ENCODE measurements around the gene RYR2. TPM values are rescaled to one million over a fixed set of nuclear protein-coding genes. Genes with fewer than 3 reads are reported as not detected.

RYR2 gene
- total RNA-seq, 1 experiment from 2014 or later = 2.8 TPM

DNA sequence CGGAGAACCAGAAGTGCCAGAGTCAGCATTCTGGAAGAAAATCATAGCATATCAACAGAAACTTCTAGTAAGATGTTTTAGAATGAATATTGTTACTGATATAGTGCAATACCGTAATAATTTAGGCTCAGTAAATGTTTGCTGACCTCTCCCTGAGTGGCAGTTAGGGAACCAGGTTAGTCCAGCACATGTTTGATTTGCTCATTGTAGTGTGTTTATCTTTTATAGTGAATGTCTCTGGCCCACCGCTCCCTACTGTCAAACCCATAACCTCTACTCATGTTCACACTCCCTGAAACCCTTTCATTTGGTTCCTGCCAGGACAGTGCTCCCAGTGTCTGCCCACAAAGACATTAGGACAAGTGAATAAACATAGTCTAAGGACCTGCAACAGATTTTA, 746.1 kb downstream of the RYR2 start:
- Histone ChIP-seq H3K4me1 (ENCODE audit: insufficient read depth, low read length, poor library complexity, severe bottlenecking) (no peaks in the 10 kb centered on the region), H3K27ac (ENCODE audit: low read depth, low read length, poor library complexity, severe bottlenecking) (no peak overlapping the region), H3K4me3 (ENCODE audit: low read depth, low read length, poor library complexity, severe bottlenecking) (no peak overlapping the region), H3K27me3 (replicated peaks; ENCODE audit: insufficient read depth, low read depth, low read length, poor library complexity) (no peaks in the 10 kb centered on the region), H3K36me3 (ENCODE audit: insufficient read depth, low read length, poor library complexity, severe bottlenecking) (no peaks in the 10 kb centered on the region), H3K9me3 (ENCODE audit: low read depth, low read length, poor library complexity, severe bottlenecking) (no peaks in the 10 kb centered on the region)
- TF ChIP-seq, protein P1, sequence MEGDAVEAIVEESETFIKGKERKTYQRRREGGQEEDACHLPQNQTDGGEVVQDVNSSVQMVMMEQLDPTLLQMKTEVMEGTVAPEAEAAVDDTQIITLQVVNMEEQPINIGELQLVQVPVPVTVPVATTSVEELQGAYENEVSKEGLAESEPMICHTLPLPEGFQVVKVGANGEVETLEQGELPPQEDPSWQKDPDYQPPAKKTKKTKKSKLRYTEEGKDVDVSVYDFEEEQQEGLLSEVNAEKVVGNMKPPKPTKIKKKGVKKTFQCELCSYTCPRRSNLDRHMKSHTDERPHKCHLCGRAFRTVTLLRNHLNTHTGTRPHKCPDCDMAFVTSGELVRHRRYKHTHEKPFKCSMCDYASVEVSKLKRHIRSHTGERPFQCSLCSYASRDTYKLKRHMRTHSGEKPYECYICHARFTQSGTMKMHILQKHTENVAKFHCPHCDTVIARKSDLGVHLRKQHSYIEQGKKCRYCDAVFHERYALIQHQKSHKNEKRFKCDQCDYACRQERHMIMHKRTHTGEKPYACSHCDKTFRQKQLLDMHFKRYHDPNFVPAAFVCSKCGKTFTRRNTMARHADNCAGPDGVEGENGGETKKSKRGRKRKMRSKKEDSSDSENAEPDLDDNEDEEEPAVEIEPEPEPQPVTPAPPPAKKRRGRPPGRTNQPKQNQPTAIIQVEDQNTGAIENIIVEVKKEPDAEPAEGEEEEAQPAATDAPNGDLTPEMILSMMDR (conservative IDR thresholded peaks at IDR 0.05; ENCODE audit: low read depth, low read length) = no peak
- TF ChIP-seq EZH2 (IDR thresholded peaks at IDR 0.05; ENCODE audit: borderline replicate concordance, low read depth, low read length, poor library complexity, severe bottlenecking) = no peak
- ChIA-PET POLR2A (ENCODE audit: low non-redundant PET) (no interaction called here), CTCF (no interaction called here)
- BruUV-seq (replicated peaks) = no TSS peak
- no peak for DNase-seq (ENCODE audit: low spot score)
- intact Hi-C loops (cut with micrococcal nuclease; ENCODE audit: unreplicated experiment) = no loop called here

DNA sequence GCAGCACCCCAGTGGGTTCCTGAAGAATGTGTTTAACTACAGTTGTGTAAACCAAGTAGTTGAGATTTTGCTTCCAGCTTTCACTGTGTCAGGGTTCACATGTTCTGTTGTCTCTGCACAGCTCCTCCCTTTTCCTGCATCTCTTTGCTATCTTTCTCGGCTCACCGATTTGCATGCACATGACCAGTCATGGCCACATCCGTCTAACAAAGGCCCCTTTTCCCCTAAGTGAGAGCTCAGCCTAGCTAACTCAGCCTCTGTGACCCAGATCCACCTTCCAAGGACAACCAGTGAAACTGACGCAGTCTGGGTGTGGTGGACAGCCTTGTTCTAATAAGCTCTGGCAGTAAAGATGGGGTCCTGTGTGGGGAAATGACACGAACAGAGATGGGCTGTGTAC, 747.6 kb downstream of the RYR2 start:
- BruUV-seq (replicated peaks) = no TSS peak
- intact Hi-C loops (cut with micrococcal nuclease; ENCODE audit: unreplicated experiment) = no loop called here

DNA sequence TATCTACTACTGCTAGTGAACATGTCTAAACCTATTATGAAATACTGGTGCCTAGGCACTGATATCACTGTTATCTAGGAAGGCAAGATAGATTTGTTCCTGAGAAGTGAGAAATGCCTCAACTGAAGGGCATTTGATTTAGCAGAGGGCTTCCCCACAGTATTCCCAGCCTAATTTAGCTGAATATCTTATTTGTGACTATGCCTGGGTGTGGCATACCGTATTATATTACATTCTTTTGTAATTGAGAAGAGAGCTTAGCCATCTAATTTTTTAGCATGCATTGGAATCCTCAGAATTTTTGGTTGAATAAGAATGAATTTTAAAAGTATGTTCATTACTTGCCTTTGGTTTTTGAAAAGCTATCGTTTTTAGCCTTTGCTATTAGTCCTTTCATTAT, 749.6 kb downstream of the RYR2 start:
- no peak overlapping the region for H3K27ac ChIP-seq (ENCODE audit: low read depth, low read length, poor library complexity, severe bottlenecking)
- DNase-seq (ENCODE audit: low spot score) = no peak
- no peaks in the 10 kb centered on the region for H3K4me1 ChIP-seq (ENCODE audit: insufficient read depth, low read length, poor library complexity, severe bottlenecking)
- intact Hi-C loops (cut with micrococcal nuclease; ENCODE audit: unreplicated experiment) = no loop called here
- BruUV-seq (replicated peaks) = no TSS peak
- TF ChIP-seq EZH2 (IDR thresholded peaks at IDR 0.05; ENCODE audit: borderline replicate concordance, low read depth, low read length, poor library complexity, severe bottlenecking) = no peak
- TF ChIP-seq, protein P1 (conservative IDR thresholded peaks at IDR 0.05; ENCODE audit: low read depth, low read length) = no peak
- no peaks in the 10 kb centered on the region for H3K36me3 ChIP-seq (ENCODE audit: insufficient read depth, low read length, poor library complexity, severe bottlenecking)
- ChIA-PET POLR2A (ENCODE audit: low non-redundant PET) (no interaction called here), CTCF (no interaction called here)
- no peaks in the 10 kb centered on the region for H3K9me3 ChIP-seq (ENCODE audit: low read depth, low read length, poor library complexity, severe bottlenecking)
- H3K4me3 ChIP-seq (ENCODE audit: low read depth, low read length, poor library complexity, severe bottlenecking) = no peak overlapping the region
- H3K27me3 ChIP-seq (replicated peaks; ENCODE audit: insufficient read depth, low read depth, low read length, poor library complexity) = no peaks in the 10 kb centered on the region

More for the DNA sequence above, 747.6 kb downstream of the RYR2 start:
- Histone ChIP-seq H3K9me3 (ENCODE audit: low read depth, low read length, poor library complexity, severe bottlenecking) (no peaks in the 10 kb centered on the region), H3K27me3 (replicated peaks; ENCODE audit: insufficient read depth, low read depth, low read length, poor library complexity) (no peaks in the 10 kb centered on the region), H3K36me3 (ENCODE audit: insufficient read depth, low read length, poor library complexity, severe bottlenecking) (no peaks in the 10 kb centered on the region), H3K4me1 (ENCODE audit: insufficient read depth, low read length, poor library complexity, severe bottlenecking) (no peaks in the 10 kb centered on the region), H3K27ac (ENCODE audit: low read depth, low read length, poor library complexity, severe bottlenecking) (no peak overlapping the region), H3K4me3 (ENCODE audit: low read depth, low read length, poor library complexity, severe bottlenecking) (no peak overlapping the region)
- no peak for DNase-seq (ENCODE audit: low spot score)
- ChIA-PET CTCF (no interaction called here), POLR2A (ENCODE audit: low non-redundant PET) (no interaction called here)
- TF ChIP-seq, protein P1 (conservative IDR thresholded peaks at IDR 0.05; ENCODE audit: low read depth, low read length) = no peak
- no peak for TF ChIP-seq EZH2 (IDR thresholded peaks at IDR 0.05; ENCODE audit: borderline replicate concordance, low read depth, low read length, poor library complexity, severe bottlenecking)

All from A673 (cell line).